Measurements from ENCODE around the gene SCO2.

- no peak for TF ChIP-seq CTCF (IDR thresholded peaks at IDR 0.05)
- TF ChIP-seq POLR2A (IDR thresholded peaks at IDR 0.05): no peak
Measured at GRCh38 chr22:50529416-50529896, 4.1 kb upstream of the SCO2 start.

Measured in tibial nerve (tissue), 3 donors.